SW480 (cell line): ENCODE data around the gene SMCHD1.
"Not testable (repeated sequence)": the region's sequence is repeated elsewhere in the genome, so short reads cannot be mapped to it uniquely, and the experiment has no call there.

Experiments used
- DNase-seq: peaks from one replicate; pipeline ENCODE4 v3.0.0-alpha.2; 2016; ENCODE audit warnings: low spot score

SMCHD1 gene

DNA sequence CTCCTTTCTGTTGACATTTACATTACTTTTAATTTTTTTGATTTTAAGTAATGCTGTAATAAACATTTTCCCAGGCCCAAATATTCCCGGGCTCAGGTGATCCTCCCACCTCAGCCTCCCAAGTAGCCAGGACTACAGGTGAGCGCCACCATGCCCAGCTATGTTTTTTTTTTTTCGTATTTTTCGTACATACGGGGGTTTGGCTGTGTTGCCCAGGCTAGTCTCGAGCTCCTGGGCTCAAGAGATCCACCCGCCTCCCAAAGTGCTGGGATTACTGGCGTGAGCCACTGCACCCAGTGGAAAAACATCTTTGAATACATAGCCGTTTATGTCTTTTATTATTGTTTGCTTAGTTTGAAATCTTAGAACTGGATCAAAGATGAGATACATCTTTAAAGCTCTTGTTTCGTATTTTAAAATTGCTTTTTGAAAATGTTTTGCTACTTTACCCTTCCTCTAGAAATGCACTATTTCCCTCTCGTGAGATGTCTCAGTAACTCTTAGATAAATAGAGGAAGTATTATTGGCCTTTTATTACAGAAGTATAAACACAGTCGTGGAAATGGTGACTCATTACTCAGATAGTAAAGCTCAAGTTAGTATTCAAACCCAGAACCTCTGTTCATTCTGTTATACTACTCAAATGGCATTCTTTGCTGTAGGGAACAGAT lies 2.4 kb downstream of the SMCHD1 start:
- peak; percentile 27 for DNase-seq

DNA sequence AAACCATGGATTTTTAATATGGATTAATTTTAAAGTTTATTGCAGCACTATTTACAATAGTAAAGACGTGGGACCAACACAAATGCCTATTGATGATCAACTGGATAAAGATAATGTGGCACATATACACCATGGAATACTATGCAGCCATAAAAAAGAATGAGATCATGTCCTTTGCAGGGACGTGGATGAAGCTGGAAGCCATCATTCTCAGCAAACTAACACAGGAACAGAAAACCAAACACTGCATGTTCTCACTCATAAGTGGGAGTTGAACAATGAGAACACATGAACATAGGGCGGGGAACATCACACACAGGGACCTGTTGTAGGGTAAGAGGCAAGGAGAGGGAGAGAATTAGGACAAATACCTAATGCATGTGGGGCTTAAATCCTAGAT lies 5.3 kb downstream of the SMCHD1 start:
- DNase-seq: not testable (repeated sequence)

DNA sequence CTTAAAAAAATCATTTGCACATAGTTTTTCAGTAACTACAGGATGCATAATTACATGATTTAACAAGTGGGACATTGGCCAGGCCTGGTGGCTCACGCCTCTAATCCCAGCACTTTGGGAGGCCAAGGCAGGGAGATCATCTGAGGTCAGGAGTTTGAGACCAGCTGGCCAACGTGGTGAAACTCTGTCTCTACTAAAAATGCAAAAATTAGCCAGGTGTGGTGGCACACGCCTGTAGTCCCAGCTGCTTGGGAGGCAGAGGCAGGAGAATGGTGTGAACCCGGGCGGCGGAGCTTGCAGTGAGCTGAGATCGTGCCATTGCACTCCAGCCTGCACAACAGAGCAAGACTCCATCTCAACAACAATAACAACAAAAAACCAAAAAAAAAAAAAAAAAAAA lies 6.8 kb downstream of the SMCHD1 start:
- not testable (repeated sequence) for DNase-seq

DNA sequence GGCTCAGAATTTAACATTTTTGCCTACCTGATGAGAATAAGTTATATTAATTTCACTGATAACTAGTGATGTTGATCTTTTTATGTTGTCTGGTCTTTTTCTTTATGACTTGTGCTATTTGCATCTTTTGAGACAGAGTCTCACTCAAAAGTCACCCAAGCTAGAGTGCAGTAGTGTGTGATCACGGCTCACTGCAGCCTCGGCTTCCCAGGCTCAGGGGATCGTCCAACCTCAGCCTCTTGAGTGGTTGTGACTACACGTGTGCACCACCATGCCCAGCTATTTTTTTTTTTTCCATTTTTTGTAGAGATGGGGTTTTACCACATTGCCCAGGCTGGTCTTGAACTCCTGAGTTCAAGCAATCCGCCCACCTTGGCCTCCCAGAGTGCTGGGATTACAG lies 7.5 kb downstream of the SMCHD1 start:
- DNase-seq: no peak

DNA sequence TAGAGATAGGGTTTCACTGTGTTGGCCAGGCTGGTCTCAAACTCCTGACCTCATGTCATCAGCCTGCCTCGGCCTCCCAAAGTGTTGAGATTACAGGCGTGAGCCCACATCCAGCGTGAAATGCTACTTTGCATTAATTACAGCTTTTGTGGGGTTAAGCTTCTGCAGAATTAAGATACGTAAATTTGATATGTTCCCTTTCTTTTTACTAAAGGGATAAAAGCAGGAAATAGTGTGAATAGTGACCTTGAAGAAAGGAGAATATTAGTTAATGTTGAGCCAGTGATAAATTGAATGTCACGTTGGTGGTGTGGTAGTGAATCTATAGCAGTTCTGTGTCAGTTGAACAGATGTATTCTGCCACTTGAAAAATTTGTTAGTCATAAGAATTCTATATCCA lies 16.9 kb downstream of the SMCHD1 start:
- DNase-seq: no peak

DNA sequence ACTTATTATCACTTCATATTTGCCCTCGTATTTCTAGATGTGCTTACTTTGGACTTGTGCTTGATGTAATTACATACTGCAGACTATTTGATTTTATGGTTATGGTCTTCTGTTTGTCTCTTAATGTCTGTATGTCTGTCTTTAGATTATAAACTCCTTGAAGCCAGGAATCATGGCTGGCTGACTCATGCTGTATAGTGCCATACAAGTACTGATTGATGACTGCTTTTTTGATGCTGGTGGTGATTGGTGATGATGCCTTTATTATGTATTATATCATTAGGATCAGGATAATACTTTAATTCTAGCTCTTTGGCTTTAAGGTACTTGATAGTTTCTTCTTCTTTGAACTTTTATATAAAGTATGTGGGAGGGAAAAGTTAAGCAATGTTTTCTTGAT lies 17.3 kb downstream of the SMCHD1 start:
- DNase-seq: no peak

DNA sequence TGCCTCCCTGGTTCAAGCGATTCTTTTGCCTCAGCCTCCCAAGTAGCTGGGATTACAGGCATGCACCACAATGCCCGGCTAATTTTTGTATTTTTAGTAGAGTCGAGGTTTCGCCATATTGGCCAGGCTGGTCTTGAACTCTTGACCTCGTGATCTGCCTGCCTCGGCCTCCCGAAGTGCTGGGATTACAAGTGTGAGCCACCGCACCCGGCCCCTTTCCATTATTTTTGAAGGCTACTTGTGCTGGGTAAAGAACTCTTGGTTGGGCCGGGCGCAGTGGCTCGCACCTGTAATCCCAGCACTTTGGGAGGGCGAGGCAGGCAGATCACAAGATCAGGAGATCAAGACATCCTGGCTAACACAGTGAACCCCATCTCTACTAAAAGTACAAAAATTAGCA lies 23.4 kb downstream of the SMCHD1 start:
- not testable (repeated sequence) for DNase-seq

DNA sequence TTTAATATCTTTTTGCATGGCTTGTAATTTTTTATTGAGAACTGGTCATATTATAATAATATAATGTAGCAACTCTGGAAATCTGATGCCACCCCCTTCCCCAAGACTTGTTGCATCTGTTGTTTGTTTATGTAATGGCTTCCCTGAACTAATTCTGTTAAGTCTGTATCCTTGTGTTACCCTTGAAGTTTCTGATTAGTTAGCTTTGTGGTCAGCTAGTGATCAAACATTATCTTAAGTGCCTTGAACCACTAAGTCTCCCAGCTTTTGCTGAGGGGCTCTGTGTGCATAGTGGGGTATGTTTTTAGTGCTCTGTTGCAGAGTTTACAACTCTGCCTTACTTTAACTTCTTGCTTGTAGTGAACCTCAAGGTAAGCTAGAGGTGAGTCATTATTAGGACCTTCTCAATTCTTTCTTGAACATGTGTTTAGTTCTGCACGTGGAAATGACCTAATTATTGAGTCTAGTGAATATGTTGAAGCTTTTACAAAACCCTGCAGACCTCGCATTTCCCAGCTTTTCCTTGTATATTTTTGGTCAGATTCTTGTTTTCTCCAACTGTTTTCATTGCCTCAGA lies 24.8 kb downstream of the SMCHD1 start:
- no peak for DNase-seq

DNA sequence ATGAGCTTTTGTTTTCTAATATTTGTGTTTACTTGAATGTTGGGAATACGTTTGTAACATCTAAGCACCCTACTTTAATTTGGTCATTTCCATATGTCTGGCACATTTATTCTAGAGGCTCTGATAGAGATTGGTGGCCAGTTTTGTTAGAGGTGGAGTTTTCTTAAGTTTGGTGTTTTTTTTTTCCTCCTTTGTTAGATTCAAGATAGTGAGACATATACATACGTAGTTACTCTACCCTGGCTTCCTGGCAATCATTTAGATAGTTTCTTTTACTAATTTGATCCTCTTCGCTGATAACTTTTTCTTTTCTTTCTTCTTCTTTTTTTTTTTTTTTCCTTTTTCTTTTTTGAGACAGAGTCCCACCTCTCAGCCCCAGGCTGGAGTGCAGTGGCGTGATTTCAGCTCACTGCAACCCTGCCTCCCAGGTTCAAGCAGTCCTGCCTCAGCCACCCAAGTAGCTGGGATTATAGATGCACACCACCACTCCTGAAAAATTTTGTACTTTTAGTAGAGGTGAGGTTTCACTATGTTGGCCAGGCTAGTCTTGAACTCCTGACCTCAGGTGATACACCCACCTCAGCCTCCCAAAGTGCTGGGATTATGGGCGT lies 26.6 kb downstream of the SMCHD1 start:
- DNase-seq: no peak

DNA sequence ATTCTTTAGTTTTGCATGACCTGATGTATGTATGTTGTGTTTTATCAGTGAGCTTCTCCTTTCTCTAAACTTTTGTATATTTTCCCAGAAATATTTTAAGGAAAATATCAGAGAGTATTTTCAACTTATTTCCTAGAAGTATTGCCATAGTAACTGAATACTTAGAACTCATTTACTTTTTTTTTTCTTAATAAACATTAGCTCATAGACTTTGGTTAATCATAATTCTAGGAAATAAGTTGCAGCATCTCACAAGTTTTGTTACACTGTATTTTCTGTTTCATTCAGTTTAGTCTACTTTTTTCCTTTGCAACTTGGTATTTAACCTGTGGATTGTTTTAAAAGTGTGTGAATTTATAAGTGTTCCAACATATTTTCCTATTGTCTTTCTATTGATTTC lies 27.5 kb downstream of the SMCHD1 start:
- DNase-seq: no peak

DNA sequence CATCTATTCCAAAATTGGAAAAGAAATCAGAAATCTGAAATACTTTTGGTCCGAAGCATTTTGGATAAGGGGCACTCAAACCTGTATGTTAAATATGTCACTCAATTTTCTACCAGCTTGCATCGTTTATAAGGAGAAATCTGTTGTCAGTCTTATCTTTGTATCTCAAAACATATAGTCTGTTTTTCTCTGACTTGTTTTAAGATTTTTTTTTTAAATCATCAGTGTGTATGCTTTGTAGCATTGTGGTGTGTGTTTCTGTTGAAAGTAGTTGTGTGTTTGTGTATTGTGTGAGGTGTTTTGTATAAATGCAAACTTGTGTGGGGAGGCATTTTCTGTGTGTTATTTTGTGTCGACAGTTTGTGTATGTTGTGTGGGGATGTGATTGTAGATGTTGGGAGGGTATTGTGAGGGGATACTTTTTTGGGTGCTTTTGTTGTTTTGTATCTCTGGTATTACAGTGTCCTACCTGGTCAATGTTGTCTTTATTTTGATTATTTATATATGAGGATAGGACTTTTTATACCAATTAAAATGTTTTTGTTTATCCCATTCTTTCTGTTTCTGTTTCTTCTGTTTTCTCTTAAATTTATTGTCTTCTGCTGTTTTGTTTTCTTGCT lies 30.9 kb downstream of the SMCHD1 start:
- DNase-seq: peak; percentile 33

DNA sequence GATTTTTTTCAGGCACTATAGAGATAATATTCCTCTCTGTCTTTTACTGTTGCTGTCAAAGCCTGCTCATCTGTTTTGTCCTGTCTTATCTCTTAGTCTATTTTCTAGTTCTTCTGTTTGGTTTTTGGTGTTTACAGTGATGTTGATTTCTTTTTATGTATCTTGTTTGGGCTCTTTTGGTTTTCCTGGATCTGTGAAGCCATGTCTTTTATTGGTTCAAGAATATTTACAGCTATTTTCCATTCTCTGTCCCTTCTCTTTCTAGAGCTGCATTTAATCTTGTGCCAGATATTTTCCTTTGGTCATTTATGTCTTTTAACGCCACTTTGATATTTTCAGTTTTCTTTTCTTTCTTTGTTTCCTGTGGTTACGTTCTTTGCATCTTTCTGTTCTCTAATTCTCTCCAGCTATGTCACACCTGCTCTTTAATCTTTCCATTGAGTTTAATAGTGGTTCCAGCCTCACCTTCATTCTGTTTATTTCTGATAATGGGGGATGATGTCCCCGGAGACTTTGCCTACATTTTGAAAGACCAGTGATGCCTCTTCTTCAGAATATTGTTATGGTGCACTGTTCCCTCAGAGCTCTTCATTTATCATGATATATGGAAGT lies 32.0 kb downstream of the SMCHD1 start:
- DNase-seq: no peak

DNA sequence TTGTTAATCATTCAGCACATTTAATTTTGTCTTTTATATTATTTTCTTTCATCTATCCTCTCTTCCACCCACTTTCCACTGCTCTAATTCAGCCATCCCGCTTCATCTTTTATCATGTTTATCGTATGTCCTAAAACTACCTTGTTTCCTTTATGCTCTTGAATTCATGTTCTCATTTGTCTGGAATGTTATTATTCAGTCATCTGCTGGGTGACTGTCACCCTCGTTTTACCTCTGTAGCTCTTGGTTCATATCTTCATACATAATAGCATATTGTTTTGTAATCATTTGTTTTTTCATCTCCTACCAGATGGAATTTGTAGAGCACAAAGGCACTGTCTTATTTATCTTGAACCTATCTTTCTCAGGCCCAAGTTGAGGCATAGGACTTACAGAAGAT lies 37.0 kb downstream of the SMCHD1 start:
- DNase-seq: no peak

DNA sequence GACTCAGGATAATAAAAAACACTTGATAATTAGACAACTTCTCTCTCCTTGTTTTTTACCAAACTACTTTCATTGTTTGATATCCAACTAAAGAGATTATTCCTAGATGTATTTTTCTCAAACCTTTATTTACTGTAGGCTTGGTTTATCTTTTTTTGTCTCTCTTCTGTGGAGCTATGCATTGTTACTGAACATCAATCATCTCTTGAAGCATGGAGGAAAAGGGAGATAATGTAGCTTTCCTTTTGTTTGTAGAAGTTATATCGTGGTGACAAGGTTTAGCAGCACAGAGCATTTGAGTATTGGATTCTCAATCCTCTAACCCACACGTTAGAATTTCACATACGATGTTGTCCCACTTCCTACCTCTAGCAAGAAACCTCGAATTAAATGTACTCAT lies 41.7 kb downstream of the SMCHD1 start:
- DNase-seq: no peak

DNA sequence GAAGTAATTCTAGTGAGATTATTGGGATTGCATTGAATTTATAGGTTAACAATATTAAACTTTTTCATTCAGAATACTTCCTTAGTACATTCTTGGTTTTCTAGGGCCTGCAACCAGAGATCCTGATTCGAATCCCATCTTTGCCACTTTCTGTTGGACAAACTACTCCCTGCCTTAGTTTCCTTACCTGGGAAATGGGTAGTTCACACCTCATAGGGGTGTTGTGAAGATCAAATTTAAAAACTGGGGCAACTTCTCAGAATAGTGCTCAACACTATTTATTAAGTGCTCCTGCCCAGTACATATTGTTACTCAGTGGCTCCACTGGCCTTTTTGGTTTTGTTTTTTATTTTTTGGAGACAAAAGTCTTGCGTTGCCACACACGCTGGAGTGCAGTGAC lies 43.5 kb downstream of the SMCHD1 start:
- no peak for DNase-seq

DNA sequence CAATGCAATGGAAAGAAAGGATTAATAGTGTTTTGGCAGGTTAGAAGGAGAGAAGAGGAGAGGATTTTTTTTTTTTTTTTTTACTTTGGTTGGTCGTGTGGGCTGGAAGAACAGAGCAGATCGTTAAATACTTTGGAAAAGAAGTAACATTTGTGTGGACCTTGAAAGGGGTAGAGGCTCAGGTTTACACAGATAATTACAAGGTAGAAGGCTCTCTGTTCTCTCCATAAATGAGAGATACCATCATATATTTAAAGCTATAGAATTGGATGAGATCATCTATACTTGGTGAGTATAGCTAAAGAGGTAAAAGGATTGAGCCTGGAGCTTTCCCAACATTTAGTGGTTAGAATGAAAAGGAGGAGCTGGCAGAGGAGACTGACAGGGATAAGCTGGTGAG lies 49.0 kb downstream of the SMCHD1 start:
- no peak for DNase-seq

DNA sequence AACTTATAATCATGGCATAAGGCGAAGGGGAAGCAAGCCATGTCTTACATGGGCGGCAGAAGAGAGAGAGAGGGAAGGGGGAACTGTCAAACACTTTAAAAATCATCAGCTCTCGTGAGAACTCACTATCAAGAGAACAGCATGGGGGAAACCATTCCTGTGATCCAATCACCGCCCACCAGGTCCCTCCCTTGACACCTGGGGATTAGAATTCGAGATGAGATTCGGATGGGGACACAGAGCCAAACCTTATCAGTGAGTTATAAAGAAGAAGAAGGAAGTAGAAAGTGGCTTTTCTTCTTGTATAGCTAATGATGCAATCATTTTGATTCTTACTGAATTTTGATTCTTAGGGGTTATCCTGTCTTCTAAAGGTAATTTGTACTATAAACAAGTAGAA lies 51.4 kb downstream of the SMCHD1 start:
- no peak for DNase-seq

DNA sequence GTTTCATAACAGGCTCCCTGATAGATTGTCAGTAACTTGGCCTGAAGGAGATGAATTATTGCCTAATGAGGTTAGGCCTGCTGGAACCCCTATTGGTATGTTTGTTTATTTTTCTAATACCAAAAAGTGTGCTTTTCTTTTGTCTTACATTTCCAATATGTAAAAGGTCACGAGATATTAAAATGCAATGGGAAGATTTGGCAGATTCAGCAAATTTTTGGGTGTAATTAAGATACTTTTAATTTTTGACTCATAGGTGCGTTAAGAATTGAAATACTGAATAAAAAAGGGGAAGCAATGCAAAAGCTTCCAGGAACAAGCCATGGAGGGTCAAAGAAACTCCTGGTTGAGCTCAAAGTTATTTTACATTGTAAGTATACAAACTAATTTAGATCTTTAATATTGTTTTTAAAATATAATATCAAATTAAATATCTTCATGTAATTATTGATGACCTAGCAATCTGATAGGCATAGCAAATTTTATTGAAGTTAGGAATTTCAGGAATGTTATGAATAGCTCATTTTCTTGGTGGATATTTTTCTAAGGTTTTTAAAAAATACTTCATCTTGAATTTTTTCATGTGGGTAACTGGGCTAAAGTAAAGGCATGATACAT lies 52.1 kb downstream of the SMCHD1 start:
- DNase-seq: no peak

DNA sequence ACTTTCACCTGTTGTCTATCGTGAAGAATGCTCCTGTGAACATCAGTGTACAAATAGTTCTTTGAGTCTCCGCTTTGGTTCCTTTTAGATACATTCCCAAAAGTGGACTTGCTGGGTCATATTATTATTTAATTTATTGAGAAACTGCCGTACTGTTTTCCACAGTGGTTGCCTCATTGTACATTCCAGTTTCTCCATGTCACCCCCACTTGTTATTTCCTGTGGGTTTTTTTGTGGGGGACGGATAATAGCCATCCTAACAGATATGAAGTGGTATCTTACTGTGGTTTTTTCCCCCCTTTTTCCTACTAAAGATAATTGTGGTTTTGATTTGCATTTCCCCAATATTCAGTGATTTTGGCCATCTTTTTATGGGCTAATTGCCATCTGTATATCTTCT lies 53.8 kb downstream of the SMCHD1 start:
- DNase-seq: no peak

DNA sequence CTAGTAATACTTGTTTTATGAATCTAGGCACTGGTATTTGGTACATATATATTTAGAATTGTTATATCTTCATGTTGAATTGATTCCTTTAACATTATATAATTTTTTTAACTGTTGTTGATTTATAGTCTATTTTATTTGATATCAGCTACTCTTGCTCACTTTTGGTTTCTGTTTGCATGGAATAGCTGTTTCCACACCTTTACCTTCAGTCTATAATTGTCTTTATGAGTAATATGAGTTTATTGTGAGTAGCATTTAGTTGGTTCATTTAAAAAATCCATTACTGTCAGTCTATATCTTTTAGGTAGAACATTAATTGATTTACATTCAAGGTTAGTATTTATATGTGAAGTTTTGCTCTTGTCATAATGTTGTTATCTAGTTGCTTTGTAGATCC lies 58.6 kb downstream of the SMCHD1 start:
- no peak for DNase-seq

DNA sequence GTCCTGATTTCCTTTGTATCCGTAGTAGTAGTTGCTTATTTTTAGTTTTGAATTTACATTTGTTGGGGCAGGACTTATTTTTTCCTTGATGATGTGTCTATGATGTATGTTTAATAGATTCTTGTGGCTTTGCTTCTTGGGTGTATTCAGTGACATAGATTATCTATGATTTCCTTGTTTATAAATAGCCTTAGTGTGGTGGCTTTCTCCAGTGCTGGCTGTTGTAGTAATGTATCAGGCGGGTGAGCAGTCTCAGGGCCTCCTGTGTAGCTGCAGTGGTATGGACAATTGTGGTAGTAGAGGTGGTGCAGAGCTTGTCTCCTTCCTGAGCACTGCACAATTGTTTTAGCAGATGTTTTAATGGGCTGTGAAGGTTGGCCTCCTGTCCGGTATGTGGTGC lies 60.5 kb downstream of the SMCHD1 start:
- DNase-seq: no peak
